ENCODE measurements around the gene DCUN1D3.
A peak's percentile ranks its signal among the peaks of the same experiment; 100 is the strongest.
"Not testable (repeated sequence)": the region's sequence is repeated elsewhere in the genome, so short reads cannot be mapped to it uniquely, and the experiment has no call there.

The DCUN1D3 gene

GRCh38 chr16:20887207-20887606 is 13.0 kb downstream of the DCUN1D3 start:
- ATAC-seq: no peak

DNA sequence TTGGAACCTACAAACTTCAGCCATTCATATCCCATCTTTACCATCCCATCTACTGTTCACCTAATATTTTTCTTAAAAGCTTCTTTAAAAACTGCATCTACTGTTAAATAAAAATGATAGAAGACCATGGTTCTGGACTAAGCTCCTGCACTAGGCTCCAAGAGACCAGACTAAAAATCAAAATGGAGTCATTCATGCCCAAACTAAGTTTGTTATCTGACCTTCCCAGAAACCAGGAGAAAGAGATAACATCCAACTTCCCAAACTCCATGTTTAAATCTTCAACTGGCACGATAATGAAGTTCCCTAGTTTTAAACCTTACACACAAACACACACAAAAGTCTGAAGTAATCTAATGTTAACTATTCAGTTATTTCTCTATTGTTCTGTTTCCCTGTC is 13.8 kb downstream of the DCUN1D3 start:
- no peak for ATAC-seq

DNA sequence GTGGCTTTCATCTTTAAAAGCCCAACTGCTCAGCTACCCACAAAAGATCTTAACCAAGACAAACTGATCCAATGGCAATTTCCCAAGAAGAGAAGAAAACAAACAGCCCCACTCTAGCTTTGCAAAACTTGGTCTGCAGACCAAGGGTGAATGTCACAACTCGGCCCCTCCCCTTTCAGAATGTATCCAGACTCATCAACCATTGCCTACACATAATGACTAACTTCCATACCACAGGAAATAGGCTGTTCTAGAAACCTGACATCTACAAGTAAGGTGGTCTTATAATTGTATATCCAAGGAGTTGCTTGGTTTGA is 16.0 kb downstream of the DCUN1D3 start:
- peak; percentile 48 to 61 for ATAC-seq

DNA sequence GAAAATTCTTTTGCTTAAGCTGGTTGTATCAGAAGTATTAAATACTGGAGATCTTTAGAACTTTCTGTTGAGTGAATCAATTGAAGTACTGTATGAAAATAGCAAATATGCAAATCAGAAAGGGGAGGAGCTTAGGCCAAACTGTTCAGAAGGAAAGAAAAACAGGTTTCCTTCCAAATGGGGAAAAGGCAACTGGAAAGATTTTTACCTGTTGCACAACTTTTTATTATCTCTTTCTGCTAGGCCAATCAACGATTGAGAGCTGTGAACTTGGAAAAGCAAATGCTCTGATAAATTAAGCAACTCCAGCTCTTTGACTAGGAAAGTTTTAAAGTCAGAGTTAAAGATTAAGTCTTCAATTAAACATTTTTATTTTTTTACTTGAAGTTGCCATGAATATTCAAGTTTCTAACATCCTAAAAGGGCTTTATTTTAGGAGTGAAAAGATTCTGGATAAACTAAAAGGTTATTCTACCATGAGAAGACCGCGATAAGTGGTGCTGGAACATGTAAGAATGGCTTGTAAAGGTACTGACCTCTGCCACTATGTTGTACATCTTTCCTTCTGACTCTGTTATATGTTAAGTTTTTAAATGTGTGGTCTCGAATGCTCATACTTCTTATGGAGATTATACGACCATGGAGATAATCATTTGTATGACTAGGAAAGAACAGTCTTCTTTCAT is 16.5 kb downstream of the DCUN1D3 start:
- ATAC-seq: no peak

GRCh38 chr16:20881503-20881878 is 18.7 kb downstream of the DCUN1D3 start:
- no peak for ATAC-seq

DNA sequence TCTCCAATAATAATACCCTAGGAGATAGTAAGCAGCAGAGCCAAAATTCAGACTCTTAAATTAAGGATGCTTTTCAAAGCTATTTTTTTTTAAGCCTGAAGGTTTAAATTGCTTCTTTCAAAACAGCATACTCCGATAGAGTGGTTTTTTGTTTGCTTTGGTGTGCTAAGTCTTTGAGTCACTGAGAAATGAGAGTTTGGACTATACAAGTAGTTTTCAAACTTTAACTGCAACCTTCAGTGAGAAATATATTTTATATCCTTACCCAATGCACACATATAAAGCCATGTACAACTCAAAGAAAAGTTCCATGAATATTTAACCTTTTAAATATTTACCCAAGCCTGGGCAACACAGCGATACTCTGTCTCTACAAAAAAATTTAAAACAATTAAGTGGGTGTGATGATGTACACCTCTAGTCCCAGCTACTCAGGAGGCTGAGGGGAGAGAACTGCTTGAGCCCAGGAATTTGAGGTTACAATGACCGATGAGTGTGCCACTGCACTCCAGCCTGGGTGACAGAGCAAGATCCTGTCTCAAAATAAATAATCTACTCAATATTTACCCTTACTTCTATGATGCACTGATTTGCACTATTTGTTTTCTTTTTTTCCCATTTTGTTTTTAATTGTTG is 19.2 kb downstream of the DCUN1D3 start:
- no peak for ATAC-seq

DNA sequence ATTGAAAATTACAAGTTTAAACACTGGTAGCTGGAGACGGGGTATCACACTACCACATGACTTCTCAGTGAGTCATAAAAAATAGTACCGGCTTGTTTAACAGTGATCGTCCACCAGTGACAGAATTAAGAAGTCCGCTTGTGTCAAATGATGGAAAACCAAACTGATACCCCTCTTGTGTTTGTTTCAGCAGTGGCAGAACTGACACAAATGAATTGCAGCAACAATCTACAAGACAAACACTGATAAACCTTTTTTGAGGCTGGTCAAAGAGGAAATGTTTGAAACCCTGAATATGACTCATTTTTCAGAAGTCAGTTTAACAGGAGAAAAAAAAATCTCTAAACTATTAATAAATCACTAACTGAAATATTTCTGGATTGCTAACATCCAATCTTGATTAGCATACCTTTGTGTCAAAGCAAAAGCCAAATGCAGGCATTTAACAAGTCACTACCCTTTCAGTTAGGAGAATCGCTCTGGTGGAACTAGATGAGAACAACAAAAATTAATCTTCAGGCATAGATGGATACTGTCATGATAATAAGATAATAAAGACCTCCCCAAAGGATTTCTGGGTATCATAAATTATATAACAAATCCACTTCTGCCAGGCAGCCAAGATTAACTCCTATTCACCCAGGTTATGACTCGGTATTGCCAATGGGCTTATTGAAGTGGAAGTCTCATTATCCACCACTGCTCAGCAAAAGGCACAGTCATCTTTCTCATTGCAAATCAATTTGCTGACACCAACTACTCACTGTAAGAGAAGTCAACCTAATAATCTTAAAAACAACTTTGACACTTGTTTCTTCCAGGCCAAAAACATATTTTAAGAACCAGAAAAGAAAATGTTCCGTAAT is 20.8 kb downstream of the DCUN1D3 start:
- ATAC-seq: peak; percentile 51 to 57

DNA sequence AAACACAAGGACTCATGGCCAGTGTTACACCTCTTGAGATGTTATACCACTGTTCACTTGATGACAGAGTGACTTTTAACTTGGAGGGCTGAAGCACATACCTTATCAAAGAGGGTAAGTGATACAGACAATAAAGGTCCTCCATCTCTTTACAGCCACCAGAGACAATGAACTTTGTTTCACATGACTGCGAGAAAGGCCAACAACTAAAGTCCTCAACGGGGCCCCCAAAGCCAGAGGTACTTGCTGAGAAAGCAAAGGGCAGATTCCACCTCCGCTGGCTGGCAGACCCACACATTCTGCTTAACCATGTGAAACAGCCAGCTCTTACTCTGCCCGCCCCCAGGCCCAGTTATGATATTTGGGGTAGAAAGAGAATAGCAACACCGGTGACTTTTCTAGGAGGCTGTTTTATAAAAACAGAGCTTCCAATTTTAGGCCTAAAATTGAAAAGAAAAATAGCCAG is 21.4 kb downstream of the DCUN1D3 start:
- no peak for ATAC-seq

DNA sequence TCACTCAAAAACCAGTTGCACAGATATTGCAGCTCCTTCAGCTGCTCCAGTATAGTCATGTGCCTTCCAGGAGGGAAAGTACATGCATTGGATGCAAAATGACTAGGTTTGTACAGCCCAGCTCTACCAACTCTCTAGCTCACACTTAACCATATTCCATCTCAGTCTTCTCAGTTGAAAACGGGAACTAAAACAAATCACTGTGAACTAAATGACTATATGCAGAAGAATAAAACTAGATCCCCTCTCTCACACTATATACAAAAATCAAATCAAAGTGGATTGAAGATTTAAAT is 24.9 kb downstream of the DCUN1D3 start:
- no peak for ATAC-seq

GRCh38 chr16:20874088-20874581 is 26.0 kb downstream of the DCUN1D3 start:
- peak; percentile 25 to 36 for ATAC-seq

DNA sequence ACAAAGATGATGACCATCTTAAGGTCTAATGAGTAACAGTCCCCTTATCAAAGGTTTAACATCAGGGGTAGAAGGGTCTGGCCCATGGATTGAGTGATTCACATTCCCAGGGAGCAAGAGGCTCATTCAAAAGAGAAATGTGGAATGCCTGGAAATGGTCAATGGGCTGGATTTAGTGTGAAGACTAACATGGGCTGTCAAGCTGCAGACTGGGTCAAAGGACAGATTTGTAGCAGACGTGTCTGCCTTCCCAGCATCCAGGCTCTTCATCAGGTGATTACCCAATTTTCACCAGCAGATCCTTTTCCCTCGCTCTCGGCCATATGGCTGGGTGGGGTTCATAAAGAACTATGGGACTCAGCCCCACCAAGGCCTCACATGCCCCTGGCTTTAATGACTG is 26.8 kb downstream of the DCUN1D3 start:
- ATAC-seq: no peak

DNA sequence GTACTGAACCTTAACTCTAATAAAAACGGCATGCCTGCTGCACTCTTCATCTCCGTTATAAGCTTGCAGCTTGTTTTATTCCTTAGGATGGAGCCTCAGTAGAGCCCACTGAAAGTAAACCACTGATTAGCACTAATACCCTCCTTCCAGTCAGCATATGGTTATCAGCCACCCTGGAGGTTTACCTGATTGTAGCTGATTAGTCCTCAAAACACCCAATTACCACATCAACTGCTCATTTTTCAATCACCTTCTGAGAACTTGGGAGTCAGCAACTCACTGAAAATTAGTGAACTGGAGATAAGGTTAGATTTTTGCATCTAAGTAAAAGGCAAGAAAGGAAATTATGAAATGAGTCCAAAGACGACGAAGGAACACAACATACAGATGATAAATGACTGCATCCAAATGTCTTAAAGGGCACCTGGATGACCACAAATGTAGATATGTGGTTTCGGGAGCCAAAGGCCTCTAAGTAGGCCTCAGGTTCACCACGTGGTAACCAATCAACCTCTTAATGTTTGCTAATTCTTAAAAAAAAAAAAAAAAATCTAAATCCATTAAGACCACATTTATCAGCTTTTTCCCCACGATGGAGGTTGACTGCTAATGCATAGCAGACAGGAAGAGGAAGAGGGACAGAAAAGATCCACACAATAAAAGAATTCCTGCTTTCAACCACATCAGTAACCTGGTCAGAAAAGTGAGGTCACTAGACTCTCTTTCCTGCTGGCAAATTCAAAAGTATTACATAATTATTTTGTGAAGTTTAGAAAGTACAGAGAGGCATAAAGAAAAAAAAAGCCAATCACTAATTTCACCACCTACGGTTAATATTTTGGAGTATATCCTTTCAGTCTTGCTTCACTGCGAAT is 28.0 kb downstream of the DCUN1D3 start:
- ATAC-seq: no peak

DNA sequence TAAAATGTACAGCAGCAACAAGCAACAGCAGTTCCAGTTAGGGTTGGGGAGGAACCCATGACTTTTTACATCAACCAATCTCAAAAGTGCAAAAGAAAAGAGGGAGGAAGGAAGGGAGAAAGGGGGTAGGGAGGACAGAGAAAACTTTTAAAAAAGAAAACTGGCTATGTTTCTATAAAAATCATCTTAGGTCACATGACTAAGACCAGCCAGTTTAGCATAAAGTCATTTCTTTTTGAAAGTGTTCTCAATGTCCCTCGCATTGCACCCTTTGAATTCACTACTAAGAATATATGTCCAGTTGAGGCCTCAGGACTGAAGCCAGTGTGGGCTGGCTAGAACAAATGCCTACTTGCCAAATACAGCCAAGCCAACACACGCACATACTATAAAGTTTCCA is 28.9 kb downstream of the DCUN1D3 start:
- ATAC-seq: no peak

DNA sequence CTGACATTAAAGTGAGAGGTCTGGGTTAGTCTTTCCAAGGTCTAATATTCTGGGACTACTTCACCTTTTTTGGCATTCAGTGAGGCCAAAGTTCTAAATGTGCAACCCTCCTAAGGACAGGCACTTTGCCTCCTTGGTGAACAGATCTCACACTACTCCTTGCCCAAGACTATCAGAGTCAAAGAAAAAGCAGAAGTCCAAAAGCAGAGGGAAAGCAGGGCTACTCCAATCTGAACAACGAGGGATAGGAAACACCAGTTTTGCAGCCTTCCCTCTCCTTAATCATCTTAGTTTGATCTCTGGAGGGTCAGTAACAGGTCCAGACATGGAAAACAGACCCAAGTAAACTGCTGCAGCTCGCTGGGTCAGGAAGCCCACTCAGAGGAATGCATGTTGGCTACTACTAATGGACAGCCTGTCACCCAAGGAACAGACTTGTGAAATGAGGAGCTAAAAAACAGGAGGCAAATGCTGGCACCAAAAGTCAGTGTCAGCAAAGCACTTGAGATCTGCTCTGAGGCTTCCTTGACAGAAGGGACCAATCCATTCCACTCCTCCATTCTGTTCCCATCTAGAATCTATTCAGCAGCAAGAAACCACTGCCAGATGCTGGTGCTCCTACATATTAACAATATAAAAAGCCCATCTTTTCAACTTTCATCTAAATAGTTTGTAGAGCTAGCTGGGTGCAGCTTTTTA is 29.9 kb downstream of the DCUN1D3 start:
- ATAC-seq: no peak

- ATAC-seq: no peak
These were observed 31.3 kb downstream of the DCUN1D3 start for GRCh38 chr16:20868890-20869289.

GRCh38 chr16:20867585-20867984 is 32.6 kb downstream of the DCUN1D3 start:
- no peak for ATAC-seq

- no peak for ATAC-seq
These were observed 33.4 kb downstream of the DCUN1D3 start for GRCh38 chr16:20866801-20867200.

DNA sequence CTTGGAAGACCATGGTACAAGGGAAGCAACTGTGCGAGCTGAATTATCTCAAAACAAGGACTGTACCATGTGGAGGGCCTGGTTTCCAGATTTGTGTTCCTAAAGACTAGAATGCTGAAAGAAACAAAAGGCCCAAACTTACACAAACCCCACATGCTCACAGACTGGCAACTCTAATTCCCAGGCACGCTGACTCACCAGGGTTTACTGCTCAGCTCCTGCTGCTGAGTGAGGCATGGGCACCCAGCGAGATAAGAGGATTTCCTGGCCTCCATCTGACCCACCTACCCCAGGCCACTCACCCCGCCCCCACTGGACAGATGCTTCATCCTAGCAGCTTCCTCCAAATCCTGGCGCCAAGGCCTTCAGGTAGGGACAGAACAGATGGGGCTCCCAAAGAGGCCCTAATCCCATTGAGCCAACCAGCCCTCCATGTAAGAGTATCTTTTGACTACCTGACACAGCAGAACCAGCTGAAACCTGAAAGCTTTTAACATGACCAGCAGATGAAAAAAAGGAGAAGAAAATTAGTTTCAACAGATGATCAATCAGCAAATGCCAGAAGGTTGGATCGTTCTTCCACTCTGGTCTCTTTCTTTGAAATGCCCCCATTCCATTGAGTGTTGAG is 33.9 kb downstream of the DCUN1D3 start:
- ATAC-seq: peak in 1 of 2 donors; percentile 44

DNA sequence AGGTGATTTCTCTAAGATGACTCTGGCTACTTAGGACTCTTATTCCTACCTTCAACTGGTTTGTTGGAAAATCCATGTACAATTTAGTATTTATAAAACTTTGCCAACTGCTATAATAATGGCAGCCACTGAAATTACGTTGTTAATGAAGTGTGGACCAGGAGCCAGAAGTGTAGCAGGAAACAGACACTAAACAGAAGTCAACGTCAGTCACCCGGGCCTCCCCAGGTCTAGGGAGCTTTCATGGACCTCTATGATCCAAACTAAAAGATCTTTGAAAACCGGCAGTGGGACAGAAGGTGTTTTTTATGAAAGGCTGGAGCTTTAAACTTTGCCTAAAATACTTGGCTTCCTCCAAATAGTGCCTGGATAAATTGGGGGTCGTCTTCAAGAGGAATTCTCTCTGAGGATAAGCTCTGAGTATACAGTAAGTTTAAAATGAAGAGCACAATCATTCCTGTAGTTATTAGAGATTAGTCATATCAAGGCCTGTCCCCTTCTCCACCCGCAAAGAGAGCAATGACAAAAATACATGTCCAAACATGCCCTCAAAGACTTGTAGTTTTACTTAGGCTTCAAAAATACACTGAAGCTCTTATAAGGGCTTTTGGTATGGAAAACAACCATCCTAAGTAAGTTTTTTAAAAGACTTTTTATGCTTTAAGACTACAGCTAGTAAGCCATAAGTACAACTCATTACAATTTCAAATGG is 34.6 kb downstream of the DCUN1D3 start:
- peak; percentile 72 to 81 for ATAC-seq

DNA sequence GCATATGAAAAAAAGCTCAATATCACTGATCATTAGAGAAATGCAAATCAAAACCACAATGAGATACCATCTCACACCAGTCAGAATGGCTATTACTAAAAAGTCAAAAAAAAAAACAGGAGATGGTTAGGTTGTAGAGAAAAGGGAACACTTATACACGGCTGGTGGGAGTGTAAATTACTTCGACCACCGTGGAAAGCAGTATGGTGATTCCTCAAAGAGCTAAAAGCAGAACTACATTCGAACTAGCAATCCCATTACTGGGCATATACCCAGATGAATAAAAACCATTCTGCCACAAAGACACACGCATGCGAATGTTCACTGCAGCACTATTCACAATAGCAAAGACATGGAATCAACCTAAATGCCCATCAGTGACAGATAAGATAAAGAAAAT is 35.8 kb downstream of the DCUN1D3 start:
- not testable (repeated sequence) for ATAC-seq
